CD14-positive monocyte (primary cell): ENCODE measurements around the gene IRX4. TPM values are rescaled to one million over a fixed set of nuclear protein-coding genes. Genes with fewer than 3 reads are reported as not detected.

Source experiments
- DNase-seq, 3 donors: peaks; one replicate each; pipeline ENCODE4 v3.0.0-alpha.2; 2011 to 2022
- H2AFZ ChIP-seq: 2 replicates; pipeline ENCODE4 v1.6.0; 2012; ENCODE audit warnings: mild to moderate bottlenecking, low read depth, low read length, inconsistent platforms; ENCODE audit not compliant: insufficient read depth, poor library complexity, severe bottlenecking
- H3K27ac ChIP-seq, 2 donors: 1 replicate in 1 of 2; 2 replicates in 1 of 2; pipeline ENCODE4 v1.5.1; 2012 to 2013; ENCODE audit warnings: low read length in 2 of 2, control low read depth in 1 of 2, inconsistent platforms in 1 of 2, low read depth in 1 of 2, mild to moderate bottlenecking in 1 of 2
- H3K27me3 ChIP-seq, 2 donors: one replicate each; pipeline versions ENCODE4 v1.6.0 to v1.6.1; 2011 to 2013; ENCODE audit warnings: low read length in 2 of 2; ENCODE audit not compliant: control insufficient read depth in 2 of 2, insufficient read depth in 2 of 2
- H3K36me3 ChIP-seq, 2 donors: replicated peaks in 1 of 2; 1 replicate in 1 of 2; 2 replicates in 1 of 2; pipeline versions ENCODE4 v1.5.1 to v1.6.1; 2012 to 2013; ENCODE audit warnings: low read length in 2 of 2, control low read depth in 1 of 2, inconsistent platforms in 1 of 2, mild to moderate bottlenecking in 1 of 2; ENCODE audit not compliant: insufficient read depth in 2 of 2, control insufficient read depth in 1 of 2
- H3K4me1 ChIP-seq, 2 donors: 1 replicate in 1 of 2; 2 replicates in 1 of 2; pipeline versions ENCODE4 v1.5.1 to v1.6.1; 2012 to 2013; ENCODE audit warnings: low read length in 2 of 2, control low read depth in 1 of 2, inconsistent platforms in 1 of 2, mild to moderate bottlenecking in 1 of 2, moderate library complexity in 1 of 2; ENCODE audit not compliant: insufficient read depth in 2 of 2, control insufficient read depth in 1 of 2
- H3K4me2 ChIP-seq: replicated peaks from 2 replicates; pipeline ENCODE3; 2012; ENCODE audit warnings: low read length, moderate library complexity, mild to moderate bottlenecking; ENCODE audit not compliant: poor library complexity, severe bottlenecking; ENCODE audit errors: extremely low read depth
- H3K4me3 ChIP-seq, 3 experiments: fragments of 200-600 bp in 1 of 3; sonication (generic) in 1 of 3; replicated peaks in 1 of 3; 1 replicate in 2 of 3; 2 replicates in 1 of 3; pipeline ENCODE4 v1.5.1; 2011 to 2013; ENCODE audit warnings: low read length in 3 of 3, mild to moderate bottlenecking in 3 of 3, control low read depth in 2 of 3, low read depth in 2 of 3, inconsistent platforms in 1 of 3, moderate library complexity in 1 of 3
- H3K79me2 ChIP-seq: 2 replicates; pipeline ENCODE4 v1.6.0; 2012; ENCODE audit warnings: mild to moderate bottlenecking, control low read depth, inconsistent platforms, low read length, moderate library complexity; ENCODE audit not compliant: insufficient read depth
- H3K9ac ChIP-seq: 2 replicates; pipeline ENCODE4 v1.6.0; 2017; ENCODE audit warnings: low read length, mild to moderate bottlenecking; ENCODE audit not compliant: insufficient read depth, poor library complexity, severe bottlenecking
- H3K9me3 ChIP-seq, 2 donors: replicated peaks in 1 of 2; 1 replicate in 1 of 2; 2 replicates in 1 of 2; pipeline versions ENCODE4 v1.5.1 to v1.6.1; 2012 to 2013; ENCODE audit warnings: low read length in 2 of 2, control low read depth in 1 of 2; ENCODE audit not compliant: control insufficient read depth in 1 of 2, insufficient read depth in 1 of 2
- H4K20me1 ChIP-seq: 2 replicates; pipeline ENCODE4 v1.6.0; 2012; ENCODE audit warnings: mild to moderate bottlenecking, low read length, control low read depth, moderate library complexity; ENCODE audit not compliant: insufficient read depth
- H3K27ac Mint-ChIP-seq, 7 donors: one replicate each; pipeline ENCODE4 v1.8.0; 2020; ENCODE audit warnings: mild to moderate bottlenecking in 7 of 7, mixed read lengths in 7 of 7, moderate library complexity in 6 of 7, inconsistent platforms in 2 of 7
- H3K27me3 Mint-ChIP-seq, 3 donors: one replicate each; pipeline ENCODE4 v1.8.0; 2021 to 2022; ENCODE audit warnings: low read depth in 3 of 3, mild to moderate bottlenecking in 3 of 3, mixed read lengths in 3 of 3, moderate library complexity in 3 of 3, inconsistent platforms in 1 of 3
- H3K36me3 Mint-ChIP-seq, 2 donors: one replicate each; pipeline ENCODE4 v1.8.0; 2020; ENCODE audit warnings: mixed read lengths in 2 of 2, inconsistent platforms in 1 of 2, mild to moderate bottlenecking in 1 of 2
- H3K4me1 Mint-ChIP-seq: one replicate; pipeline ENCODE4 v1.8.0; 2020; ENCODE audit warnings: mild to moderate bottlenecking, mixed read lengths
- H3K4me3 Mint-ChIP-seq, 2 donors: one replicate each; pipeline ENCODE4 v1.8.0; 2020; ENCODE audit warnings: mild to moderate bottlenecking in 2 of 2, mixed read lengths in 2 of 2, moderate library complexity in 1 of 2
- H3K9me3 Mint-ChIP-seq, 7 donors: one replicate each; pipeline ENCODE4 v1.8.0; 2020 to 2022; ENCODE audit warnings: mixed read lengths in 7 of 7, mild to moderate bottlenecking in 6 of 7, moderate library complexity in 6 of 7, inconsistent platforms in 2 of 7
- CTCF ChIP-seq: fragments of 200-600 bp; IDR thresholded peaks from one replicate; pipeline ENCODE4 v1.8.0; 2022; ENCODE audit warnings: antibody characterized with exemption, mild to moderate bottlenecking
- WGBS: methylation state at CpG from one replicate; pipeline ENCODE4 v1.1.5; 2013; ENCODE audit warnings: missing lambda C conversion rate; ENCODE audit not compliant: insufficient coverage; 5-methylcytosine and 5-hydroxymethylcytosine counted together
- intact Hi-C, 2 donors: fragments of 100-400 bp; cut with micrococcal nuclease; formaldehyde crosslinking; loops; one replicate each; pipeline versions ENCODE4 v1.15.0 to v1.15.1; 2023
- polyA plus RNA-seq, 3 donors: library from polyadenylated mRNA; depleted of rRNA in 1 of 3; unstranded in 2 of 3; stranded (reverse) in 1 of 3; fragments of 300-500 nt in 2 of 3; fragments of >200 nt in 1 of 3; fragmentation: Illumina TruSeq in 2 of 3; gene quantifications; 1 replicate in 2 of 3; 2 replicates in 1 of 3; pipeline ENCODE4 v1.2.3, GENCODE V29; 2012 to 2021

The IRX4 gene
- polyA plus RNA-seq, 3 donors = not detected

GRCh38 chr5:1883120-1883924, 597 bp upstream of the IRX4 start:
- Mint-ChIP-seq H3K4me3 (peak overlapping the region in 1 of 2 donors; percentile 53), H3K27me3 (peaks cover 76 to 94% (median 82%) of the 10 kb centered on the region in 3 donors), H3K27ac (no peak overlapping the region), H3K36me3 (peaks cover 2 to 4% of the 10 kb centered on the region in 2 donors), H3K9me3 (peaks cover 0 to 25% (median 5%) of the 10 kb centered on the region in 7 donors), H3K4me1 (no peaks in the 10 kb centered on the region)
- H3K36me3 ChIP-seq = no peaks in the 10 kb centered on the region
- no peak overlapping the region for H3K4me3 ChIP-seq
- H2AFZ ChIP-seq = no peak overlapping the region
- H3K79me2 ChIP-seq = no peaks in the 10 kb centered on the region
- H3K27ac ChIP-seq = no peak overlapping the region
- no peaks in the 10 kb centered on the region for H4K20me1 ChIP-seq
- intact Hi-C loops = no loop called here
- H3K27me3 ChIP-seq = peaks cover 35 to 88% of the 10 kb centered on the region in 2 donors
- WGBS = under 1% methylated on average over 77 of the region's 78 CpGs
- H3K4me1 ChIP-seq = no peaks in the 10 kb centered on the region
- H3K9ac ChIP-seq = no peak overlapping the region
- no peak for DNase-seq
- H3K9me3 ChIP-seq = peaks cover 0 to 11% of the 10 kb centered on the region in 2 donors
- H3K4me2 ChIP-seq = no peak overlapping the region
- no peak for TF ChIP-seq CTCF

DNA sequence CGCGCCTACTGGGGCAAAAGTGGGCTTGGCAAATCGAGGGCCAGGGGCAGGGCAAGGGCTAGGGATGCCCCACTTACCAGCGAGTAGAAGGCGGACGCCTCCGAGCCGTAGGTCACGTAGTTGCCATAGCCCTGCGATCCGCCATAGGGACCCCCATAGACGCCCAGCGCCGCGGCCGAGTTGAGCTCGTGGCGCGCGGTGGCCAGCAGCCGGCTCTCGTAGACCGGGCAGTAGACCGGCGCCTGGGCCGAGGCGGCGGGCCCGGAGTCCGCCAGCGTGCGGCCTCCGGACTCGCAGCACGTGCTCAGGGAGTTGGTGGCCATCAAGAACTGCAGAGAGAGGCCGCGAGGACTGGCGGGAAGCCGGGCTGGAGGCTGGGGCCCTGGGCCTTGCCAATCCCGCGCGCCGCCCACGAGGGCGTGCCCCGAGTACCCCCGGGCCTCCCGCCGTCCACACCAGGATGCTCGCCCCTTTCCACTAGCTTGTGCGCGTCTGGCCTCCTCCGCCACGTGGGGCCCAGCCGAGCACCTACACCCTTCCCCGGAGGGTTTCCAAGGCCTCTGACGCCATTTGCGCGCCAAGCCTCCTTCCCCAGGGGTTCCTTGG, 891 bp downstream of the IRX4 start:
- H3K4me3 Mint-ChIP-seq = peak overlapping the region in 1 of 2 donors; percentile 67
- H3K4me2 ChIP-seq = no peak overlapping the region

More for the DNA sequence above, 891 bp downstream of the IRX4 start:
- Mint-ChIP-seq H3K27me3 (peaks cover 82 to 97% (median 87%) of the 10 kb centered on the region in 3 donors), H3K9me3 (peaks cover 0 to 25% (median 5%) of the 10 kb centered on the region in 7 donors), H3K27ac (no peak overlapping the region), H3K4me1 (no peaks in the 10 kb centered on the region), H3K36me3 (peaks cover 2 to 4% of the 10 kb centered on the region in 2 donors)
- no peak overlapping the region for H3K4me3 ChIP-seq
- no peak for DNase-seq
- H2AFZ ChIP-seq = no peak overlapping the region
- peaks cover 42 to 88% of the 10 kb centered on the region in 2 donors for H3K27me3 ChIP-seq
- no peaks in the 10 kb centered on the region for H3K79me2 ChIP-seq
- H3K4me1 ChIP-seq = no peaks in the 10 kb centered on the region
- intact Hi-C loops = no loop called here
- H3K9me3 ChIP-seq = peaks cover 0 to 11% of the 10 kb centered on the region in 2 donors
- no peak overlapping the region for H3K9ac ChIP-seq
- H4K20me1 ChIP-seq = no peaks in the 10 kb centered on the region
- WGBS = 8% methylated on average over 59 of the region's 59 CpGs
- H3K36me3 ChIP-seq = no peaks in the 10 kb centered on the region
- no peak overlapping the region for H3K27ac ChIP-seq
- no peak for TF ChIP-seq CTCF
